Endothelial cell of umbilical vein (primary cell): ENCODE data around the gene DNAJC9. TPM values are rescaled to one million over a fixed set of nuclear protein-coding genes. Genes with fewer than 3 reads are reported as not detected.

Source experiments
- BruUV-seq: library from RNA; stranded (reverse); fragments of 400-500 nt; replicated peaks from 2 replicates; lab custom pipeline; 2021; lab: Mats Ljungman, UMichigan
- CTCF ChIA-PET: fragments of 300-600, 350-600 bp; sonication (Branson Sonifier 250); formaldehyde crosslinking; loops from one replicate; lab custom pipeline; 2021; ENCODE audit warnings: antibody characterized with exemption, inconsistent platforms; lab: Charles Lee
- POLR2A ChIA-PET: fragments of 300-600, 350-600 bp; sonication (Branson Sonifier 250); formaldehyde crosslinking; loops from one replicate; lab custom pipeline; 2021; ENCODE audit warnings: antibody characterized with exemption, inconsistent platforms; lab: Charles Lee
- DNase-seq: peaks from one replicate; pipeline ENCODE4 v3.0.0-alpha.2; 2011; ENCODE audit warnings: low read depth, low spot score
- FAIRE-seq: peaks from 2 replicates; lab custom pipeline; 2011; peaks lifted over from hg19 to GRCh38; lab: Jason Lieb, UNC
- H2AFZ ChIP-seq: 2 replicates; pipeline ENCODE4 v1.6.0; 2012; ENCODE audit warnings: low read depth, low read length, control low read depth, inconsistent platforms
- H3K27ac ChIP-seq: 2 replicates; pipeline ENCODE4 v1.5.1; 2011; ENCODE audit warnings: low read depth, mild to moderate bottlenecking, control low read depth, low read length, moderate library complexity; ENCODE audit not compliant: insufficient read depth
- H3K27me3 ChIP-seq, 2 experiments: 2 replicates each; pipeline versions ENCODE4 v1.6.0 to v1.6.1; 2011; ENCODE audit warnings: low read length in 2 of 2, mixed read lengths in 1 of 2; ENCODE audit not compliant: control insufficient read depth in 2 of 2, insufficient read depth in 2 of 2
- H3K36me3 ChIP-seq, 2 experiments: 2 replicates in 1 of 2; 3 replicates in 1 of 2; pipeline ENCODE4 v1.5.1; 2011; ENCODE audit warnings: low read length in 2 of 2, mild to moderate bottlenecking in 1 of 2, moderate library complexity in 1 of 2; ENCODE audit not compliant: control insufficient read depth in 2 of 2, insufficient read depth in 2 of 2; ENCODE audit errors: extremely low read depth in 1 of 2
- H3K4me1 ChIP-seq: 3 replicates; pipeline ENCODE4 v1.5.1; 2011; ENCODE audit warnings: mild to moderate bottlenecking, low read length; ENCODE audit not compliant: control insufficient read depth, insufficient read depth; ENCODE audit errors: extremely low read depth
- H3K4me2 ChIP-seq: 2 replicates; pipeline ENCODE4 v1.6.1; 2011; ENCODE audit warnings: low read length, control low read depth, mixed read lengths; ENCODE audit not compliant: insufficient read depth
- H3K4me3 ChIP-seq, 3 experiments: fragments of 200-600 bp in 1 of 3; sonication (generic), shearing (Covaris generic) in 1 of 3; replicated peaks in 1 of 3; 2 replicates each; pipeline ENCODE4 v1.5.1; 2011 to 2016; ENCODE audit warnings: control low read depth in 3 of 3, low read length in 3 of 3, mild to moderate bottlenecking in 2 of 3, inconsistent platforms in 1 of 3, low read depth in 1 of 3, moderate library complexity in 1 of 3; ENCODE audit not compliant: insufficient read depth in 1 of 3
- H3K79me2 ChIP-seq: 2 replicates; pipeline ENCODE4 v1.6.0; 2012; ENCODE audit warnings: low read length, inconsistent platforms; ENCODE audit not compliant: control insufficient read depth, insufficient read depth
- H3K9ac ChIP-seq: replicated peaks from 2 replicates; pipeline ENCODE3; 2011; ENCODE audit warnings: low read length, control low read depth; ENCODE audit not compliant: insufficient read depth; ENCODE audit errors: extremely low read depth
- H3K9me1 ChIP-seq: replicated peaks from 3 replicates; pipeline ENCODE4 v1.6.0; 2011; ENCODE audit warnings: mild to moderate bottlenecking, low read length; ENCODE audit not compliant: control insufficient read depth, insufficient read depth; ENCODE audit errors: extremely low read depth
- H3K9me3 ChIP-seq: replicated peaks from 2 replicates; pipeline ENCODE4 v1.5.1; 2012; ENCODE audit warnings: low read length, inconsistent platforms; ENCODE audit not compliant: control insufficient read depth, insufficient read depth
- H4K20me1 ChIP-seq: replicated peaks from 2 replicates; pipeline ENCODE3; 2011; ENCODE audit warnings: mild to moderate bottlenecking, low read length; ENCODE audit not compliant: control insufficient read depth, insufficient read depth; ENCODE audit errors: extremely low read depth
- CTCF ChIP-seq, 2 donors: IDR thresholded peaks; 1 replicate in 1 of 2; 2 replicates in 1 of 2; pipeline ENCODE4 v1.5.1; 2011; ENCODE audit warnings: low read length in 2 of 2, mild to moderate bottlenecking in 2 of 2, moderate library complexity in 2 of 2, control low read depth in 1 of 2, inconsistent platforms in 1 of 2, low read depth in 1 of 2; ENCODE audit not compliant: insufficient read depth in 1 of 2; ENCODE audit errors: extremely low read depth in 1 of 2
- EZH2 ChIP-seq: IDR thresholded peaks from 2 replicates; pipeline ENCODE4 v1.6.1; 2012; ENCODE audit warnings: borderline replicate concordance, low read depth, mild to moderate bottlenecking, moderate library complexity, low read length, inconsistent platforms; ENCODE audit not compliant: severe bottlenecking
- FOS ChIP-seq: IDR thresholded peaks from 2 replicates; pipeline ENCODE4 v1.6.1; 2011; ENCODE audit warnings: mild to moderate bottlenecking, low read length, moderate library complexity, borderline replicate concordance; ENCODE audit not compliant: insufficient read depth
- GATA2 ChIP-seq: IDR thresholded peaks from 2 replicates; pipeline ENCODE4 v1.7.0; 2011; ENCODE audit warnings: low read depth, mild to moderate bottlenecking, moderate library complexity, mixed read lengths, low read length; ENCODE audit not compliant: insufficient read length, insufficient read depth
- JUN ChIP-seq: IDR thresholded peaks from 2 replicates; pipeline ENCODE4 v1.6.1; 2011; ENCODE audit warnings: borderline replicate concordance, low read depth; ENCODE audit not compliant: insufficient read length, insufficient read depth
- MAX ChIP-seq: IDR thresholded peaks from 2 replicates; pipeline ENCODE4 v1.6.1; 2011; ENCODE audit not compliant: insufficient read depth, insufficient read length
- MYC ChIP-seq: IDR thresholded peaks from one replicate; pipeline ENCODE4 v1.6.1; 2011; ENCODE audit warnings: mild to moderate bottlenecking, low read depth, low read length
- POLR2A ChIP-seq: IDR thresholded peaks from 2 replicates; pipeline ENCODE4 v1.6.1; 2012; ENCODE audit warnings: low read depth, mild to moderate bottlenecking, control low read depth, low read length
- POLR2AphosphoS5 ChIP-seq: IDR thresholded peaks from 2 replicates; pipeline ENCODE4 v1.6.1; 2012; ENCODE audit warnings: low read depth, mild to moderate bottlenecking, control low read depth, low read length, moderate library complexity; ENCODE audit not compliant: insufficient read depth
- dilution Hi-C: fragments of 300-500 bp; cut with MboI; formaldehyde crosslinking; loops from one replicate; pipeline ENCODE4 v1.15.0; 2019; ENCODE audit warnings: low sequenced_read_pairs; ENCODE audit not compliant: extremely low pct_ligation_motif_present
- intact Hi-C: fragments of 100-400 bp; cut with micrococcal nuclease; formaldehyde crosslinking; loops from one replicate; pipeline ENCODE4 v1.10.0; 2022
- polyA plus RNA-seq, 4 experiments: library from polyadenylated mRNA; depleted of rRNA in 3 of 4; stranded (reverse) in 3 of 4; unstranded in 1 of 4; fragments of >200 nt; gene quantifications; 2 replicates each; pipeline versions ENCODE4 v1.2.1 to v1.2.3, GENCODE V29; 2011 to 2012; ENCODE audit warnings: missing spikeins in 1 of 4
- total RNA-seq: library from RNA; stranded (reverse); gene quantifications from 2 replicates; pipeline ENCODE4 v1.2.3, GENCODE V29; 2021

The DNAJC9 gene
- total and polyA plus RNA-seq, 2 donors (not counting 3 experiments of a cell fraction or from before 2014, with no cell fraction given), result 29.1 to 47.1 TPM

- no peak for FAIRE-seq
- Histone ChIP-seq H3K9me3 (no peaks in the 10 kb centered on the region), H3K79me2 (no peaks in the 10 kb centered on the region), H3K4me2 (no peak overlapping the region), H4K20me1 (no peaks in the 10 kb centered on the region), H3K4me1 (no peaks in the 10 kb centered on the region), H2AFZ (no peak overlapping the region), H3K9ac (no peak overlapping the region), H3K27ac (no peak overlapping the region), H3K36me3 (no peaks in the 10 kb centered on the region), H3K4me3 (no peak overlapping the region), H3K27me3 (peaks cover 0 to 5% of the 10 kb centered on the region in 2 experiments), H3K9me1 (no peaks in the 10 kb centered on the region)
- CTCF ChIA-PET, result no interaction called here
- intact Hi-C loops, result no loop called here
- POLR2A ChIA-PET, result no interaction called here
- dilution Hi-C loops, result no loop called here
- BruUV-seq, result no TSS peak
- no peak for DNase-seq
- no peak for TF ChIP-seq POLR2A
- no peak for TF ChIP-seq MAX
- TF ChIP-seq EZH2, result no peak
- TF ChIP-seq JUN, result no peak
- no peak for TF ChIP-seq CTCF (IDR thresholded peaks at IDR 0.05; ENCODE audit: extremely low read depth in 1 of 2, insufficient read depth in 1 of 2, low read depth in 1 of 2, low read length in 2 of 2)
- TF ChIP-seq POLR2AphosphoS5, result no peak
- TF ChIP-seq FOS, result no peak
- TF ChIP-seq MYC, result no peak
- no peak for TF ChIP-seq GATA2
Observed at GRCh38 chr10:73289958-73290357, 42.9 kb upstream of the DNAJC9 start.
